ENCODE data around the gene FUBP3.

DNA sequence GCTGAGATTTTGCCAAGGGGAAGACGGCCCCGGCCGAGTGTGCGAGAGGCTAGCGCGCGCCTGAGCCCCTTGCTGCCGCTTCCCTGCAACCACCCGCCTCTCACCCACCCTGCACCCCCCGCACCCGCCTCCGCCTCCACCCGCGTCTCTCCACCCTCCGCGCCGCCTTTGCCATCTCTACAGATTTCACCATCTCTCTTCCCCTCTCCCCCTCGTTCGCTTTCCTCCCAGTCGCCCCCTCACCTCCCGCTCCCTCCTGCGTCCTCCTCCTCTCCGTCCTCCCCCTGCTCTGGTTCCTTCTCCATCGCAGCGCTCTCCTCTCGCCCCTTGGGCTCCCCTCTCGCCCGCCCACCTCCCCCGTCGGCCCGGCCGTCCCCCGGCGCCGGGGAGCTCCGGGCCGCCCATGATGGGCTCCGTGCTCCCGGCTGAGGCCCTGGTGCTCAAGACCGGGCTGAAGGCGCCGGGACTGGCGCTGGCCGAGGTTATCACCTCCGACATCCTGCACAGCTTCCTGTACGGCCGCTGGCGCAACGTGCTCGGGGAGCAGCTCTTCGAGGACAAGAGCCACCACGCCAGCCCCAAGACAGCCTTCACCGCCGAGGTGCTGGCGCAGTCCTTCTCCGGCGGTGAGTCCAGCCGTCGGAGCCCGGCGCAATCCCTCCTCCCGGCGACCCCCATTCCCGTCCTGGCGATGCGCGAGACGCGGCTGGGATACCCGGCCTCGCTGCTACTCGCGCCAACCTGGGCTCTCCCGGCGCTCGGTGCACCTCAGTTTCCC lies 85.1 kb downstream of the FUBP3 start, which contains the start of gene PRDM12:
- TF ChIP-seq, protein P1, sequence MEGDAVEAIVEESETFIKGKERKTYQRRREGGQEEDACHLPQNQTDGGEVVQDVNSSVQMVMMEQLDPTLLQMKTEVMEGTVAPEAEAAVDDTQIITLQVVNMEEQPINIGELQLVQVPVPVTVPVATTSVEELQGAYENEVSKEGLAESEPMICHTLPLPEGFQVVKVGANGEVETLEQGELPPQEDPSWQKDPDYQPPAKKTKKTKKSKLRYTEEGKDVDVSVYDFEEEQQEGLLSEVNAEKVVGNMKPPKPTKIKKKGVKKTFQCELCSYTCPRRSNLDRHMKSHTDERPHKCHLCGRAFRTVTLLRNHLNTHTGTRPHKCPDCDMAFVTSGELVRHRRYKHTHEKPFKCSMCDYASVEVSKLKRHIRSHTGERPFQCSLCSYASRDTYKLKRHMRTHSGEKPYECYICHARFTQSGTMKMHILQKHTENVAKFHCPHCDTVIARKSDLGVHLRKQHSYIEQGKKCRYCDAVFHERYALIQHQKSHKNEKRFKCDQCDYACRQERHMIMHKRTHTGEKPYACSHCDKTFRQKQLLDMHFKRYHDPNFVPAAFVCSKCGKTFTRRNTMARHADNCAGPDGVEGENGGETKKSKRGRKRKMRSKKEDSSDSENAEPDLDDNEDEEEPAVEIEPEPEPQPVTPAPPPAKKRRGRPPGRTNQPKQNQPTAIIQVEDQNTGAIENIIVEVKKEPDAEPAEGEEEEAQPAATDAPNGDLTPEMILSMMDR (IDR thresholded peaks at IDR 0.05), result no peak
- no peak for TF ChIP-seq POLR2A (IDR thresholded peaks at IDR 0.05)
- no peak for TF ChIP-seq POLR2AphosphoS5 (IDR thresholded peaks at IDR 0.05)
